Epithelial cell of proximal tubule (primary cell): Measurements from ENCODE around the gene CYB5A. TPM values are rescaled to one million over a fixed set of nuclear protein-coding genes. Genes with fewer than 3 reads are reported as not detected.

Experiments used
- DNase-seq: peaks from one replicate; pipeline ENCODE4 v3.0.0-alpha.2; 2011; ENCODE audit warnings: low read depth
- H3K4me3 ChIP-seq: 2 replicates; pipeline ENCODE4 v1.5.1; 2011; ENCODE audit warnings: low read depth, mild to moderate bottlenecking, low read length
- CTCF ChIP-seq: conservative IDR thresholded peaks from 2 replicates; pipeline ENCODE4 v1.5.1; 2012; ENCODE audit warnings: low read depth, mild to moderate bottlenecking, low read length
- total RNA-seq: library from RNA; depleted of rRNA; stranded (reverse); fragments of >200 nt; gene quantifications from 2 replicates; pipeline ENCODE4 v1.2.3, GENCODE V29; 2015

The CYB5A gene
- total RNA-seq, 1 donor from 2014 or later = 140 TPM

DNA sequence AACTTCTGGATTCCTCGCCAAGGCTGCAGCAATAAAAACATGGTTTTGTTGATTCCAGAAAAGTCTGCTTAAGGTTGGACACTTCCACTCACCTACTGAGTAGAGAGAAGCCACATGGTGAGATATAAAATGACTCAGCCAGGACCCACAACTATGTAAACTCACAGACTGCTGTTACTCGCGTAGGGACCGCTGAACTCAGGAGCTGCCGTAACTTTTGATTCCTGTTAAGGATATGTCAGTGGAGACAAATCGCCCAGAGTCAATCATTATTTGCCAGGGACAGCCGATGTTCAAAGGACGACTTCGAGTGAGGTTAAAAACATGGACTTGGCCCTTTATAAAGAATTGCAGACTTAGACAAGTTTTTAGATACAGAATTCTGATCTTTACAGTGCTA is 25.6 kb downstream of the CYB5A start:
- peak; percentile 73 for DNase-seq
- no peak for TF ChIP-seq CTCF
- peak overlapping the region; percentile 3 for H3K4me3 ChIP-seq

DNA sequence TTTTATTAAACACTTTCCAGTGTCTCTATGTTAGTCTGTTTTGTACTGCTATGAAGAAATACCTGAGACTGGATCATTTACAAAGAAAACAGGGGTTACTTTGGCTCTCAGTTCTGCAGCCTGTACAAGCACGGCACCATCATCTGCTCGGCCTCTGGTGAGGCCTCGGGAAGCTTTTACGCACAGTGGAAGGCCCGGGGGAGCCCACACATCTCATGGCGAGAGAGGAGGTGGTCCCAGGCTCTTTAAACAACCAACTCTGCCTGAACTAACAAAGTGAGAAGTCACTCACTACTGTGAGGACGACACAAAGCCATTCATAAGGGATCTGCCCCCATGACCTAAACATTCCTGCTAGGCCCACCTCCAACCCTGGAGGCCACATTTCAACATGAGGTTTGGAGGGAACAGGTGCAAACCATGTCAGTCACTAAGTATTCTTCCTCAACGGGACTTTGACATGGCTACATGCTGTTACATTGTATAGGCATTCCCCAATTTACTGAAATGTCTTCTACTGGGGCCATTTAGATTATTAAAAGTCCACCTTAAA is 26.1 kb downstream of the CYB5A start:
- TF ChIP-seq CTCF = no peak
- H3K4me3 ChIP-seq = no peak overlapping the region
- no peak for DNase-seq

GRCh38 chr18:74264303-74265020 is 27.3 kb downstream of the CYB5A start:
- no peak overlapping the region for H3K4me3 ChIP-seq
- TF ChIP-seq CTCF = no peak
- DNase-seq = no peak

DNA sequence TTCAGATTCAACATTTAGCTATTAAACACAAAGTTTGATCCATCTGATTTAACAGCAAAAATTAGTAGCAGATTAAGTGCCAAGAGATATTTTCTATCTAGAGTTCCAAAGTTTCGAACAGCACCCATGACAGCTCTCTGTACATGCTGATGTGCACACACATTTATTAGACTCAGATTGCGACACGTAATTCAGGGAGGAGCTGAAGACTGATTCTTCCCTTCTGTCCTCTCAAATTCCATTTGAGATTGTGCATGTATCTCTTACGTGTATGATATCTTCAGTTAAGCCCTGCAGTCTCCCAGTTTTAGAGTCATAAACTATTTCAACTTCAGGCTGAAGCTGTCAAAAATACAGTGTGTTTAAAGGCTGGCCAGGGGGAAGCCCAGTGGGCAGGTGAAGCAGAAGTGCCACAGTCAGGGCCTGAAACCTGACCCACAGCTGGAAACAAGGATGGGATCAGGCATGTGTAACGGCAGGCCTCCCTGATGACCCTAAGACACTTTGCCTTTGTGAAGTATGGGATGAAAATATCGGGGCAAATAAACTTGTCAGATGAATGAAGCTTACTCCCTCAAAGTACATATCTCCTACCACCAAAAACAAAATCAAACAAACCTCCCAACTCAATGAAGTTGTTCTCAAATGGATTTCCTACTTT is 30.6 kb downstream of the CYB5A start:
- TF ChIP-seq CTCF = no peak
- H3K4me3 ChIP-seq = no peak overlapping the region
- DNase-seq = no peak

- no peak overlapping the region for H3K4me3 ChIP-seq
- no peak for DNase-seq
- no peak for TF ChIP-seq CTCF
Measured at GRCh38 chr18:74259347-74259746, 32.4 kb downstream of the CYB5A start.

GRCh38 chr18:74257083-74257482 is 34.7 kb downstream of the CYB5A start:
- DNase-seq = no peak
- H3K4me3 ChIP-seq = no peak overlapping the region
- TF ChIP-seq CTCF = no peak
